ENCODE data around the gene SLC12A3.

SLC12A3 gene

GRCh38 chr16:56894331-56894917 is 29.4 kb downstream of the SLC12A3 start:
- DNase-seq = no peak

DNA sequence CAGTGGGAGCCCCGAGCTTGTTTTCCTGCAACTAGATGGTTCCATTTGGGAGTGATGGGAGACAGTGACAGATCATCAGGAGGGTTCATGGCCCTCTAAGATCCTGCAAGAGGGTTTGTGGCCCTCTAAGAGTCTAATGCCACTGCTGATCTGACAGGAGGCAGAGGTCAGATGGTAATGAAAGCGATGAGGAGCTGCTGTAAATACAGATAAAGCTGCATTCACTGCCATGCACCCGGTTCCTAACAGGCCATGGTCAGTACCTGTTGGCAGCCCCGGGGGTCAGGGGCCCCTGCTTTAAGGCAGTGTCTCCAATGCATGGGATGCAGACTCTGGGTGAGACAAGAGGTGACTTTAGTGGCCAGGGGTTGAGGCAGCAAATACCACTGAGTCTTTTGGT is 30.8 kb downstream of the SLC12A3 start:
- no peak for DNase-seq

DNA sequence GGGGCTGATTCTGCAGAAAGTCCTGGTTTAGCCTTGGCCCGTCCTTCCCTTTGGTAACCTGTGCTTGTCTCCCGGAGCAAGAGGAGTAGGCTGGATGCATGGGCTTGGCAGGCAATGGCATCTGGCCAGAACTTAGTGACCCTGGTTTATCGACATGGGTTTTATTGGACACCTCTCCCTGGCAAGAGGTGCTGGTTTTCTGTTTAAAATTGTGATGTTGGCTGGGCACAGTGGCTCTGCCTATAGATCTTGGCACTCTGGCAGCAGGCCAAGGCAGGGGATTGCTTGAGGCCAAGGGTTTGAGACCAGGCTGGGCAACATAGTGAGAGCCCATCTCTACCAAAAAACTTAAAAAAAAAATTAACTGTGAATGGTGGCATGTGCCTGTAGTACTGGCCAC is 31.2 kb downstream of the SLC12A3 start:
- no peak for DNase-seq

DNA sequence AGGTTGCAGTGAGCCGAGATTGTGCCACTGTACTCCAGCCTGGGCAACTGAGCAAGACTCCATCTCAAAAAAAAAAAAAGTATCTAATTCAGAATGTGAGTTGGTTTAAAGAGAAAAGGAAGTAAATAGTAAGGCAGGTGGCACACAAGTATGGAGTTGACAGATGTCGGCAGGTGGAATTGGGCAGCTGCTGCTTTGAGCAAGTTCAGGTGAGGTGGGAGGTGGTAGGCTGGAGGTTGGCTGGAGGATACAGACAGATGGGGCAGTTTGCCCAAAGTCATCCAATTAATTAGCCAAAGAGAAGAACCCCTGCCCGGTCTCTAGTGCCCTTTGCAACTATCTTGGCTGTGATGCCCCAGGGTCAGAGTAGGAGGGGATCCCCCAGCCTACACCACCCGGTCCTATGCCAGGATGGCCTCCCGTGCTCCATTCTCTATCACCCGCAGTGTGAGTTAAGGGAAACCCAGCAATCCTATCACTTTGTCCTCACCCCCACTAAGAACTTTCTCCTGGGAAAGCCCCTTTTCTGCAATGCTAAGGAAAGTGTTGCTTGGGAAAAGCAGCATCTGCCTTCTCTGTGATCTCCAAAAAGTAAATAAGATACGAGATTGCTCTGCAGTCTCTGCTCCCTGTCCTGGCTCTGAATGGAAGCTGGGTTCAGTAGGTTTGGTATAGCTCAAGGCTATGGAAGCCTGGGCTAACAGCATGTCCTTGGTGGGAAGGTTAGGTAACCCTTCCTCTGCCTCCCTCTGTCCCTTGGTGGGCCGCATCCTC is 32.2 kb downstream of the SLC12A3 start:
- no peak for DNase-seq

GRCh38 chr16:56898847-56899246 is 33.8 kb downstream of the SLC12A3 start:
- no peak for DNase-seq

- no peak for DNase-seq
These were observed 38.9 kb downstream of the SLC12A3 start for GRCh38 chr16:56903866-56904265.

DNA sequence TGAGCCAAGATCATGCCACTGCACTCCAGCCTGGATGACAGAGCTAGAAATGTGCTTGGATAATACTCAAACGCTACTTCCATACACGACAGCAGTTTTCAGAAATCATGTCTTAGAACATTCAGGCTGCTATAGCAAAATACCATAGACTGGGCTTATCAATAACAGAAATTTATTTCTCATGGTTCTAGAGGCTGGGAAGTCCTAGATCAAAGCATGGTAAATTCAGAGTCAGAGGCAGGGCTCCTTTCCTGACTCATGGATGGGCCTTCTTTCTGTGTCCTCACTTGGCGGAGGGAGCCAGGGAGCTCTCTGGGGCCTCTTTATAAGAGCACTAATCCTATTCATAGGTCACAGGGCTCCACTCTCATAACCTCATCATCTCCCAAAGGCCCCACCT is 42.4 kb downstream of the SLC12A3 start:
- no peak for DNase-seq

DNA sequence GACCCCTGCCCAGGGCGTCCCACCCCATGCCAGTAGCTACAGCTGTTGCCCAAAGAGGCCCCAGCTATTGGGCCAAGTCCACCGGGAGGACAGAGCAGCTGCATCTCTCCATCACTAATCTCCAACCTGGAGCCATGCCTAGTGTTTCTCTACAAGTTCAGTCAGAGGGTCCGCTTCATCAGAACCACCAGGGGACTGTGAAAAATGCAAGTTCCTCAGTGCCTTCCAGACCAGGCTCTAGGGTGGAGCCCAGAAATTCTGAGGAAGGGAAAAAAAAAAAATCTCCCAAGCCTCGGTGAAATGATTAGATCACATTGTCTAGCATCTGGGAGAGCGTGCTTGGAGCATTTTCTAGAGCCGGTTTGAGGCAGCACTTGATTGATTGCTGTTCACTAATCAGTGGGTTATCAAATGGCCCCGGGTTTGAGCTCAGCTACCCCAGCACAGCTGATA is 44.5 kb downstream of the SLC12A3 start:
- no peak for DNase-seq

DNA sequence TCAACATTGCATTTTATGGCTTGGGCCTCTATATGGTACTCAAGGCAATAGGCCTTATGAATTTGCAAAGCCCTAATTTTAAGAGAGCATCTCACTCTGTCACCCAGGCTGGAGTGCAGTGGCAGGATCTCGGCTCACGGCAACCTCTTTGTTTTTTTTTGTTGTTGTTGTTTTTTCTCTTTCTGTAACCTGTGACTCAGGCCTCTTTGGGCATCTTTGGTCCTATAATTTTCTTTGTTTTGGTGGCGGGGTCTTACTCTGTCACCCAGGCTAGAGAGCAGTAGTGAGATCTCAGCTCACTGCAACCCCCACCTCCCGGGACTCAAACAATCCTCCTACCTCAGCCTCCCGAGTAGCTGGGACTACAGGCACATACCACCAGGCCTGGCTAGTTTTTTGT is 45.1 kb downstream of the SLC12A3 start:
- no peak for DNase-seq

- DNase-seq = no peak
These were observed 45.9 kb downstream of the SLC12A3 start for GRCh38 chr16:56910654-56911539.

DNA sequence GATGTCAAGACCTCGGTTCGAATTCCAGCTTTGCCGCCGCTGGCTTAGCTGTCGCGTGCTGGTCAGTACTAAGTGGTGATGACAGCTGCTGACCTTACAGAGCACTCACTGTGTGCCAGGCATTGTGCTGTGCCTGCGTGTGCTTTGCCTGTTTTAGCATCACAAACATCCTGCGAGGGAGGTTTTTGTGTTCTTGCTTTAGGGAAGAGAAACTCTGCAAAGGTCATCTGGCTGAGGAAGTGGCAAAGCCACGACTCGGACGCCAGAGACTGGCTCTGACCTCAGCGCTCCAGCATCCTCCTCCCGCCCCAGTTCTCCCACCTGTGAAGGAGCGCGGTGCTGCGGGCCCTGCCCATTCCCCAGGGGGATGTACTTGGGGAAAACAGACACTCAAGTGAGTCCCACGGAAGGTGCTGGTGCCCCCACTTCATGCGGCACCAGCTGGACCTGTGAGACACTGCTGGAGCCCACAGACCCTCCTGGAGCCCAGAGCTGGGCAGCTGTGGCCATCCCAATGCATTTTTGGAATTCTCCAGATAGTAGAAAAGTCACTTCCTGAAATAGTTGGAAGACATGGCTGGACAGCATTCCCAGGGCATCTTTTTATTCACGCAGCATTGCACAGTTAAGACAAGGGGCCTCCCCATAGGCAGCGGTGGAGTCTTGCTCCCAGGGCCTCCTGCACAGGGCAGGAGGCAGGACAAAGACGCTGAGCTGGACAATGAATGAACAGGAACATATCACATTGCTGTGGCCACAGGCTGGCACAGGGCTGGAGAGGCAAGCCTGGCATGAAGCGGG is 47.0 kb downstream of the SLC12A3 start:
- DNase-seq = no peak

GRCh38 chr16:56912746-56913708 is 48.0 kb downstream of the SLC12A3 start:
- DNase-seq = no peak

GRCh38 chr16:56914896-56915295 is 49.9 kb downstream of the SLC12A3 start:
- no peak for DNase-seq

GRCh38 chr16:56915336-56916119 is 50.5 kb downstream of the SLC12A3 start:
- DNase-seq = no peak

- no peak for DNase-seq
These were observed 51.8 kb downstream of the SLC12A3 start for GRCh38 chr16:56916571-56917403.

- DNase-seq = no peak
These were observed 53.5 kb downstream of the SLC12A3 start for GRCh38 chr16:56918467-56919012.

DNA sequence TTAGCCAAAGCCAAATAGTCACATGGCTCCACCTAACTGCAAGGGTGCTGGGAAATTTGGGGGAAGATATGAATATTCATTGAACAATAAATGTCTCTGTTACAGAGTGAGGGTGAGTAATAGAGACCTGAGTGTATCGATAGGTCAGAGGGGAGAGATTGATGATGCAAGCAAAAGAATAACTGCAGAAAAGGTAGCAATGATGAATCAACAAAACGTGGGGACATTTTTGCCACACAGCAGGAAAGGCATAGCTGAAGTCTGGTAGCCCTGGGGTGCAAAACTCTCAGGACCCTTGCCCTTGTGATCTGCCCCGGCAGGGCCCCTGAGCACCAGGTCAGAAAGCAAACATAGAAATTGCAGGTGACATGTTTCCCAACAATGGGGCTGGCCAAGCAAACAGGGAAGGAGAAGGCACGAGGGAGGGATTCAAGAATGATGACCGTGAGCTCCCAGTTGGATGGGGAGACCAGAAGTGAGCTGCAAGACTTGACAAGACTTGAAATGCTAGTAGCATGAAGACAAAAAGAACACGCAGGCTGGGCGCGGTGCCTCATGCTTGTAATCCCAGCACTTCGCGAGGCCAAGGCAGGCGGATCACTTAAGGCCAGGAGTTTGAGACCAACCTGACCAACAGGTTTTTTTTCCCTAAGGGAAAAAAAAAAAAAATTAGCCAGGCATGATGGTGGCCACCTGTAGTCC is 54.2 kb downstream of the SLC12A3 start:
- no peak for DNase-seq

DNA sequence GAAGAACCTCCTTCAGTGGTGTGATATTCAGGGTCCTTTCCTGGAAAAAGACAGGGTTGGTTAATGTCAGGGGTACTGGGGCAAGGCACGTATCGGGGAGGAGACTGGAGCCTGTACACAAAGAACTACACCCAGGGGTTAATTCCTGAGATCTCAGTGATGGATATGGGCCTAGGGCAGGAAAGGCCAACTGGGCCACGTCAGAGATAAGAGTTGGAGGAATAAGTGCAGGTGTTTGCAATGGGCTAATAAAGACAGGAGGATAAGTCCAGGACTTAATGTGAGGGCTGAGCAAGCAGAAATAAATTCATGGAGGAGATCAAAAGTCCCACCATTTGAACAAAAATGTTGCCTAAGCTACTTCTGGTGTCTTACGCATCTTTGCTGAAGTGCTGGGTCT is 56.6 kb downstream of the SLC12A3 start:
- DNase-seq = no peak

All from NCI-H2107 (cell line).